Jurkat, Clone E6-1 (cell line): ENCODE results near the gene APLP2.

Source experiments
- DNase-seq: peaks from one replicate; pipeline ENCODE4 v3.0.0-alpha.2; 2011; ENCODE audit warnings: low read depth, low spot score
- H3K4me3 ChIP-seq: 2 replicates; pipeline ENCODE4 v1.5.1; 2011; ENCODE audit warnings: mild to moderate bottlenecking, low read length, control low read depth, moderate library complexity

The APLP2 gene

GRCh38 chr11:130052567-130052966 is 17.1 kb upstream of the APLP2 start:
- no peak for DNase-seq
- no peak overlapping the region for H3K4me3 ChIP-seq

GRCh38 chr11:130054966-130055365 is 14.7 kb upstream of the APLP2 start:
- DNase-seq = no peak
- no peak overlapping the region for H3K4me3 ChIP-seq

- no peak overlapping the region for H3K4me3 ChIP-seq
- no peak for DNase-seq
Measured at GRCh38 chr11:130055617-130056016, 14.1 kb upstream of the APLP2 start.

GRCh38 chr11:130061017-130061416 is 8.7 kb upstream of the APLP2 start:
- no peak overlapping the region for H3K4me3 ChIP-seq
- no peak for DNase-seq

GRCh38 chr11:130062026-130062425 is 7.7 kb upstream of the APLP2 start:
- no peak overlapping the region for H3K4me3 ChIP-seq
- DNase-seq = no peak

- DNase-seq = no peak
- H3K4me3 ChIP-seq = no peak overlapping the region
Measured at GRCh38 chr11:130063451-130063850, 6.2 kb upstream of the APLP2 start.

GRCh38 chr11:130064596-130064995 is 5.1 kb upstream of the APLP2 start:
- no peak for DNase-seq
- H3K4me3 ChIP-seq = no peak overlapping the region

GRCh38 chr11:130066338-130066737 is 3.4 kb upstream of the APLP2 start:
- DNase-seq = no peak

GRCh38 chr11:130068546-130068985 is 1.1 kb upstream of the APLP2 start:
- no peak for DNase-seq
- H3K4me3 ChIP-seq = peak overlapping the region; percentile 63

More at GRCh38 chr11:130066338-130066737, 3.4 kb upstream of the APLP2 start:
- H3K4me3 ChIP-seq = no peak overlapping the region

- peak; percentile 23 for DNase-seq
- peak overlapping the region; percentile 63 for H3K4me3 ChIP-seq
Measured at GRCh38 chr11:130068986-130069658, 572 bp upstream of the APLP2 start.

GRCh38 chr11:130070109-130070845 is 583 bp downstream of the APLP2 start:
- peak overlapping the region; percentile 63 for H3K4me3 ChIP-seq
- DNase-seq = no peak

GRCh38 chr11:130070846-130071200 is 1.1 kb downstream of the APLP2 start:
- DNase-seq = no peak
- peak overlapping the region; percentile 63 for H3K4me3 ChIP-seq

GRCh38 chr11:130071211-130071712 is 1.6 kb downstream of the APLP2 start:
- H3K4me3 ChIP-seq = no peak overlapping the region
- no peak for DNase-seq

GRCh38 chr11:130074736-130075135 is 5.0 kb downstream of the APLP2 start:
- no peak for DNase-seq

GRCh38 chr11:130076778-130077481 is 7.2 kb downstream of the APLP2 start:
- H3K4me3 ChIP-seq = no peak overlapping the region
- DNase-seq = no peak

More at GRCh38 chr11:130074736-130075135, 5.0 kb downstream of the APLP2 start:
- H3K4me3 ChIP-seq = no peak overlapping the region

GRCh38 chr11:130077671-130078070 is 8.0 kb downstream of the APLP2 start:
- no peak for DNase-seq
- no peak overlapping the region for H3K4me3 ChIP-seq

GRCh38 chr11:130078080-130078479 is 8.4 kb downstream of the APLP2 start:
- peak; percentile 45 for DNase-seq
- no peak overlapping the region for H3K4me3 ChIP-seq

- no peak for DNase-seq
Measured at GRCh38 chr11:130085671-130086290, 16.1 kb downstream of the APLP2 start.

GRCh38 chr11:130086669-130087068 is 17.0 kb downstream of the APLP2 start:
- H3K4me3 ChIP-seq = no peak overlapping the region
- no peak for DNase-seq

More at GRCh38 chr11:130085671-130086290, 16.1 kb downstream of the APLP2 start:
- no peak overlapping the region for H3K4me3 ChIP-seq
